ENCODE measurements around the gene PALB2.

Gene PALB2

GRCh38 chr16:23581764-23582163, 59.3 kb downstream of the PALB2 start:
- no peak for DNase-seq (ENCODE audit: low spot score)

GRCh38 chr16:23580391-23580790, 60.7 kb downstream of the PALB2 start:
- no peak for DNase-seq (ENCODE audit: low spot score)

GRCh38 chr16:23579371-23579770, 61.7 kb downstream of the PALB2 start:
- DNase-seq (ENCODE audit: low spot score): no peak

- no peak for DNase-seq (ENCODE audit: low spot score)
These were observed 62.8 kb downstream of the PALB2 start for GRCh38 chr16:23578101-23578830.

- DNase-seq (ENCODE audit: low spot score): no peak
These were observed 63.6 kb downstream of the PALB2 start for GRCh38 chr16:23577493-23577892.

- DNase-seq (ENCODE audit: low spot score): peak; percentile 26
These were observed 65.3 kb downstream of the PALB2 start for GRCh38 chr16:23575834-23576233.

- DNase-seq (ENCODE audit: low spot score): no peak
These were observed 67.3 kb downstream of the PALB2 start for GRCh38 chr16:23573817-23574216.

GRCh38 chr16:23572394-23572793, 68.7 kb downstream of the PALB2 start:
- no peak for DNase-seq (ENCODE audit: low spot score)

GRCh38 chr16:23571895-23572294, 69.2 kb downstream of the PALB2 start:
- DNase-seq (ENCODE audit: low spot score): no peak

GRCh38 chr16:23570992-23571632, 70.0 kb downstream of the PALB2 start:
- DNase-seq (ENCODE audit: low spot score): no peak

- DNase-seq (ENCODE audit: low spot score): no peak
These were observed 73.5 kb downstream of the PALB2 start for GRCh38 chr16:23567602-23568001.

GRCh38 chr16:23566724-23567123, 74.4 kb downstream of the PALB2 start:
- no peak for DNase-seq (ENCODE audit: low spot score)

GRCh38 chr16:23564575-23565363, 76.3 kb downstream of the PALB2 start:
- no peak for DNase-seq (ENCODE audit: low spot score)

- no peak for DNase-seq (ENCODE audit: low spot score)
These were observed 77.9 kb downstream of the PALB2 start for GRCh38 chr16:23563186-23563585.

GRCh38 chr16:23562505-23562904, 78.6 kb downstream of the PALB2 start:
- no peak for DNase-seq (ENCODE audit: low spot score)

GRCh38 chr16:23561586-23561985, 79.5 kb downstream of the PALB2 start:
- DNase-seq (ENCODE audit: low spot score): no peak

- DNase-seq (ENCODE audit: low spot score): peak; percentile 37
These were observed 83.1 kb downstream of the PALB2 start for GRCh38 chr16:23557779-23558702.

- DNase-seq (ENCODE audit: low spot score): peak; percentile 98
These were observed 84.0 kb downstream of the PALB2 start, which contains the start of the genes EARS2 and UBFD1 for GRCh38 chr16:23556881-23557778. Gene EARS2 (minus strand): TSS chr16:23557350. CDS start chr16:23557343, 7 bp downstream. Gene UBFD1 (plus strand): TSS chr16:23557727. CDS start chr16:23557743, 16 bp downstream.

GRCh38 chr16:23554536-23554935, 86.6 kb downstream of the PALB2 start:
- no peak for DNase-seq (ENCODE audit: low spot score)
